ENCODE measurements around the gene MEGF11.

The MEGF11 gene

GRCh38 chr15:66110864-66111263 is 142.7 kb downstream of the MEGF11 start:
- no peak for FAIRE-seq

GRCh38 chr15:66109826-66110225 is 143.7 kb downstream of the MEGF11 start:
- FAIRE-seq: no peak

GRCh38 chr15:66108483-66109265 is 144.9 kb downstream of the MEGF11 start:
- no peak for FAIRE-seq

- FAIRE-seq: no peak
Measured at GRCh38 chr15:66107070-66107469, 146.5 kb downstream of the MEGF11 start.

- no peak for FAIRE-seq
Measured at GRCh38 chr15:66105286-66106265, 148.0 kb downstream of the MEGF11 start.

GRCh38 chr15:66103293-66103590 is 150.3 kb downstream of the MEGF11 start:
- FAIRE-seq: no peak

- no peak for FAIRE-seq
Measured at GRCh38 chr15:66102563-66103292, 150.8 kb downstream of the MEGF11 start.

- FAIRE-seq: no peak
Measured at GRCh38 chr15:66101715-66102395, 151.7 kb downstream of the MEGF11 start.

DNA sequence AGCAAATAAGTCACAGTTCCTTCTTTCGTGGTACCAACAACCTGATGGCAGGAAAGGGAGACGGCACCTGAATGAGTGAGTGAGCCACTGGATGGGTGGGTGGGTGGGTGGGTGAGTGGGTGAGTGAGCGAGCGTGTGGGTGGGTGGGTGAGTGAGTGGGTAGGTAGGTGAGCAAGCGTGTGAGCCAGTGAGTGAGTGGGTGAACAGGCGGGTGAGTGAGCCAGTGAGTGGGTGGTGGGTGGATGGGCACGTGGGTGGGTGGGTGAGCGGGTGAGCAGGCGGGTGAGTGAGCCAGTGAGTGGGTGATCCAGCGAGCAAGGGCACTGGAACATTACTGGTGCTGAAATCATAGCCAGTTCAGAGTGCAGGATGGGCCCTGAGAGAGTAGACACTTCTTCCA is 152.8 kb downstream of the MEGF11 start:
- no peak for FAIRE-seq

DNA sequence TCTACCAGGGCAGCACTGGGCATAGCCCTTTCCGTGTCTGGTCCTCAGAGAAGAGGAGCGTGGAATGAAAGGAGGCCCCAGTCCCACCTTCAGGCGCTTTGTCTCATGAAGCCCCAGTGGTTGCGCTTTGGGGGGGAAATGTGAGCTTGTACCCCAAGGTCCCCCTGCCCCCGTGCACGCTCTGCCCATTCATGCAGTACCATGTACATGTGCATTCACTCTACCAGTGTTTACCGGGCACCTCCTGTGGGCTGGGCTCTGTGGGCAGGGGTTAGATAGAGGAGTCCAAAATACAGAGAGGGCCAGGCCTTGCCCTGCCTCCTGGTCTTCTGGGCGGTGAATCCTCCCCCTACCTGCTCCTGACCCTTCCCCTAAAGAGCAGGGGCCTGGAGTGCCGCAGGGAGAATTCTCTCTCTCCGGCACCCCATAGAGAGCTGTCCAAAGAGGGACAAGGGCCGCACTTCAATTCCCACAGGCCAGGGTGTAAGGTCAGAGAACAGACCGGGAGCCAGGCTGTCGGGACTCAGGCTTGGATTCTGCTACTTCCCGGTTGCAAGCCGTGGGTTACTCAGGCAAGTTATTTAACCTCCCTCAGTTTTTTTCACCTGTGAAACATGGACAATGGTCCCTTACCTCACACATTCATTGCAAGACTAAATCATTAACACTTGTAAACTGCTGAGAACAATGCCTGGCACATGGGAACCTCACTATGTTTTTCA is 153.4 kb downstream of the MEGF11 start:
- FAIRE-seq: no peak

DNA sequence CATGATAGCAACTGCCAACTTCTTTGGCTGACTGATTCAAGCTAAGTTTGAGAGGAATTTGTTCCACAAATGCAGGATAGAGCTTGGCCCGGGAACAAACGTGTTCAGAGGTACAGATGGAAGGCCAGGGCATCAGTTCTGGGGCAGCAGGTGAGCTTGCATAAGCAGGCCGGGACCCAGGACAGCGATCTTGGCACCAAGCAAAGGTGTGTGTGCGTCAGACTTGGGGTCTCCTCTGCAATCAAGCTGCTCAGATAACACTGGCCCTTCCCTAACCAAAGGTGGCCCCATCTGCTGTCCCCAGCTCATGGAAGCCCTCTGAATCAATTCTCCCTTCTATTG is 155.6 kb downstream of the MEGF11 start:
- no peak for FAIRE-seq

DNA sequence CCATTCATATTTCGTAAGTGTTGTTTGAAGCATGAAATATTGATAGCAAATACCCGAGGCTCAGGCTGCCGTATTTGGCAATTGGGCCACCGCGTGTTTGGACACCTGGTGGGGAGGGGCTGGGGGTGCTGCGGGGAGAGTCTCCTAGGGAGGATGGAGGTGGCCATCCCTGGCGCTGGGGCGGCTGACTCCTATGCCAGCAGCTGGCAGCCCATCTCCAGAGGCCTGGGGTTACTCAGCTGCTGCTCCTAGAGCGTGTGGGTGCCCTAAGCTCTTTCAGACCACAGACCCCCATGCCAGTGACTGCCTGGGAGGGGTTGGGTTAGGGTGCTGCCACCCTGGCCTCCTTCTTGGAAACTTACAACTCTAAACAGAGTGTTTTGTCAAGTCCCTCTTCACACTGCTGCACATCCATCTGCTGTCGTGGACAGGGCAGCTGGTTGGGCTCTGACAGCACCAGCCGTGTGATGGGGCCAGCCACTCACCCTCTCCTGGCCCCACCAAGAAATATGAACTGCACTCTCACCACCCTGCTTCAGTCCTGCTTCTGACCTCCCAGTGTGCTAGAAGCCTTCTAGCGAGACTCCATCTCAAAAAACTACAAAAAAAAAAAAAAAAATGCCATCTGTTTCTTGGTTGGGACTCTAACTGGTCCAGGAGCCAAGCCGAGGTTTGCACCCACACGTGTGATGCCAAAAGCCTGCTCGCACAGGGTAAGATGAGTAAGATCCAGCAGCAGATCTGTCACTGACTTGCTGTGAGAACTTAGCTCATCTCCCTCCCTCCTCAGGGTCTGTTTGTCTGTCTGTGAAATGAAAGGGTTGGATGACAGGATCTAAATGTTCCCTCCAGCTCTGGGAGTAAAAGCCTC is 156.2 kb downstream of the MEGF11 start:
- no peak for FAIRE-seq

DNA sequence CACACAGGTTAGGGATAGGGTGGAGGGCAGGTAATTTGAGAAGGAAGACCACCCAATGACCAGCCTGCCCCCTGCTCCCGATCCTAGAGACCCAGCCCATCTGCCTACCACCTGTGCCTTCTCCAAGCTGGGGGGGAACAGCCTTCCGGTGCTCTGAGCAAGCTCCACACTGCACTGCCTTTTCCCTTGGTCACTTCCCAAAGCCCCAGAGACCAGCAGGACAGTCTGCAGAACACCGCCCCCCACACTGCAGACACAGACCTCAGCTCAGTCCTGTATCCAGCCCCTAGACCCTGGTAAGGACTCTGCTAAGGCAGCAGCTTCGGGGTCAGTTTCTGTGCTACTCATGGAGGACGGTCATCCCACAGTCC is 156.9 kb downstream of the MEGF11 start:
- no peak for FAIRE-seq

DNA sequence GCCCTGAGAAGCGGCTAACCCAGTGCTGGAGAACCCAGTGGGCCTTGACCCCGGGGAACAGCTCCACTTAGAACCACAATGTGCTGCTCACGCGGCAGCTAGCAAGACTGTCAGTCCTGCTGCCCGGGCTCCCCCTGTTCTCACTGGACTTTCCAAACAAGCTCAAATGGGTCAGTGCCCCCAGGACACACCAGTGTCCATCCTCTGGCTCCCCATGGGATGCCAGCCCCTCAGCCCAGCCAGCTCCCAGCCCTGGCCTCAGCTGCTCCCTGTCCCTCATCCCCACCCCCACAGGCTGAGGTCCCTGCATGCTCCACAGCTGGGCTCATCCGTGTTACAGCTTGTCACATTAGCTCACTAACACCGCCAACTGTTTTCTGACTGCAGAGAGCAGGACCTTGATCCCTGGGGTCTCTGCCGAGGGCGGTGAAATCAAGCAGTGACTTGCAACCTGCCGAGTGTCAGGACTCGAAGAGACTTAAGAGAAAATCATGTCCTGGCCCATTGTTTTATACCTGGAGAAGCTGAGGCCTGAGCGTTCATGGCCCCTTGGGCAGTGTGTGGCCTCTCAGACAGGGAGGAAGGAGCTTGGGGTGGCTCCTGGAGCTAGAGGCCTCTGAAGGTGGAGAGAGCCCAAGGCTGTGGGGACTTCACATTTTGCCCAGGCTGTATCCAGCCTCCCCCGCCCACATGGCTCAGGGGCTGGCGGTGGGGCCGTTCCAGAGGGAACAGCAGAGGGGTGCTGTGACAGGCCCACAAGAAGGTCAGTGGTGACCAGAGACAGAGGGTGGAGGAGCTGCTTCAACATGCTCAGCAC is 157.5 kb downstream of the MEGF11 start:
- no peak for FAIRE-seq

DNA sequence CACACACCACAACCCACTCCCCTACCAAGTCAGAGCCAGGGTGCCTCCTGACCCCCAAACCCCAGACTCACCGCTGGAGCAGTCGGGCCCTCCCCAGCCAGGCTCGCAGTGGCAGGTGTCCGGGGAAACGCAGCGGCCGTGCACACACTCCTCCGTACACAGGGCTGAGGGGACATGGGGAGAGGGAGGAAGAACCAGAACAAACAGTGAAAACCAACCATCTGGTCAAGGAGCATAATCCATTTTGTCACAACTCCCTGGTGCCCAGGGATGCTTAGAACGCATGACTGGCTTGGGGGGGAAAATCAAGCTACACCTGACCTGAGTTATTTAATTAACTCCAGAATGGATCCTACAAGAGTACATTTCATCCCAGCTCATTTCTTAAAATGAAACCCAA is 159.2 kb downstream of the MEGF11 start:
- no peak for FAIRE-seq

- no peak for FAIRE-seq
Measured at GRCh38 chr15:66092053-66093016, 161.2 kb downstream of the MEGF11 start.

DNA sequence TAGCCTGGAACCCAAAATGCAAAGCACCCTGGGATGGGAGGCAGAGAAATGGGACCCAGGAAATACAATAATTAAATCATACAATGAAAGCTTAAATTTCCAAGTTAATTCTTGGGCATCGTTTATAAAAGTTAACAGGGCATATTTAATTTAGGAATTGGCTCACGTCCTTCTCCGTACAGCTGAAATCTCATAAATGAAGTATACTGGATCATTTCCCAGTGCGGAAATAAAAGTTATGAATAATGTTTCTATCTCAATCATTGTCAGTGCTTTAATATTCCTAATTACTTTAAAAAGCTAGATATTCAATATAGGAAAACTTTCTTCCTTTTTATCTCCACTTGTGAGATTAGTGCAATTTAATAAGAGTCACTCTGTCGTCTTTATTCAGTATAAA is 164.0 kb downstream of the MEGF11 start:
- FAIRE-seq: no peak

DNA sequence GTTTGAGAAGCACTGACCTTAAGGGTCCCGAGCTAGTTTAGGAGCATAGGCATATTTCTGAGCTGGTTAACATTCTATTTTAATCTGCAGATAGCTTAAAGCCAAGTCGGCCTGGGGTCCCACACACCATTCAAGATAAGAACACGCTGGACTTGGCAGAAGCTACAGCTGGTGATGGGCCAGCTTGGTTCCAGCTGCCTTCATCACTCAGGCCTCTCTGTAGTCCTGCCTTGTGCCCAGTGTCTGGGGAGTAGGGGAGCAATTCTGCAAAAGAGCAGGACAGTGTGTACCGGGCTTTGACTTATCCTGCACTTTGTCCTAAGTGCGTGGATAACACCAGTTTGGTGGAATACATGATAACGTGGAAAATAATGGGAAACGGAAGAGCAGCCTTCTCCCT is 164.5 kb downstream of the MEGF11 start:
- no peak for FAIRE-seq

- FAIRE-seq: no peak
Measured at GRCh38 chr15:66085128-66085527, 168.4 kb downstream of the MEGF11 start.
